Measurements from ENCODE around the gene EEF1B2.

GRCh38 chr2:206143451-206143850 is 16.2 kb upstream of the EEF1B2 start:
- TF ChIP-seq, protein P1, sequence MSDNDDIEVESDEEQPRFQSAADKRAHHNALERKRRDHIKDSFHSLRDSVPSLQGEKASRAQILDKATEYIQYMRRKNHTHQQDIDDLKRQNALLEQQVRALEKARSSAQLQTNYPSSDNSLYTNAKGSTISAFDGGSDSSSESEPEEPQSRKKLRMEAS (IDR thresholded peaks at IDR 0.05) = no peak
- TF ChIP-seq EP300 (IDR thresholded peaks at IDR 0.05; ENCODE audit: borderline replicate concordance) (no peak), TAF1 (IDR thresholded peaks at IDR 0.05; ENCODE audit: low read depth) (no peak), RAD21 (IDR thresholded peaks at IDR 0.05; ENCODE audit: low read depth) (no peak)
